H1 (cell line): ENCODE data around the gene RHOV. TPM values are rescaled to one million over a fixed set of nuclear protein-coding genes. Genes with fewer than 3 reads are reported as not detected.

Experiments
- KDM5A ChIP-seq: fragments of 200-600 bp; IDR thresholded peaks from 2 replicates; pipeline ENCODE4 v1.7.1; 2012; ENCODE audit warnings: mild to moderate bottlenecking, low read length, inconsistent platforms, mixed read lengths
- polyA plus RNA-seq, 7 experiments: library from polyadenylated mRNA; depleted of rRNA in 3 of 7; stranded (reverse) in 5 of 7; unstranded in 2 of 7; fragments of >200 nt in 5 of 7; fragments of 200-250 nt in 2 of 7; gene quantifications; 1 replicate in 5 of 7; 2 replicates in 1 of 7; 4 replicates in 1 of 7; pipeline versions ENCODE4 v1.2.1 to v1.2.3, GENCODE V29; 2011 to 2013; ENCODE audit warnings: missing spikeins in 2 of 7, mixed read lengths in 2 of 7
- small RNA-seq: library from polyadenylated mRNA; stranded (forward); fragments of <200 nt; extraction: miRNeasy Mini kit (QIAGEN cat#:217004); gene quantifications from one replicate; pipeline ENCODE3, GENCODE V24; 2013; ENCODE audit not compliant: insufficient read depth
- total RNA-seq: library from RNA; stranded (reverse); fragmentation: NEBNext Ultra II Directional; extraction: Animal tissue kit (Norgen Biotek cat#: 25700); gene quantifications from 2 replicates; pipeline ENCODE4 v1.2.1, GENCODE V29; 2021

RHOV gene
- total and polyA plus RNA-seq, 2 of the 8 experiments (the other 6 are each of a cell fraction or from before 2014, with no cell fraction given): 1.5 to 2.7 TPM

DNA sequence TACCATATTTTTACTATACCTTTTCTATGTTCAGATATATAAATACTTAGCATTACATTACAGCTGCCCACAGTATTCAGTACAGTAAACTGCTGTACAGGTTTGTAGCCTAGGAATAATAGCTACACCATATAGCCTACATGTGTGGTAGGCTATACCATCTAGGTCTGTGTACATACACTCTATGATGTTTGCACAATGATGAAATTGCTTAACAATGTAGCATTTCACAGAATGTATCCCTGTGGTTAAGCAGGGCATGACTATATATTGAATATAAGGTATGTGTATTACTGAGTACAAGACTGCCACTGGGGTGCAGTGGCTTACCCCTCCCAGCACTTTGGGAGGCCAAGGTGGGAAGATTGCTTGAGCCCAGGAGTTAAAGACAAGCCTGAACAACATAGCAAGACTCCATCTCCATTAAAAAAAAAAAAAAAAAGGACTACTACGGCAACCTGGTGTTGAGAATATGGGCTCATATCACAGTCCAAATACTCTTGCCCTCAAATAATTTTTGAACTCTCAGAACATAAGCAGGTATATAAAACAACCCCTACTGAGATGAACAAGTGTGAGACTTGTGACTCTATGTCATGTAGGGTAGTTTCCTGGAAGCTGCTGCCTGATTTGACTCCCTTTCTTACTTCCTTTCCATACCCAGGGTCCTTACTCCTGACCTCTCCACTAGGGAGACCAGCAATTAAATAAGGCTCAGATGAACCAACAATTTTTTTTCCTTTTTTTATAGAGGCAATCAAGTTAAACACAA is 50.3 kb downstream of the RHOV start (continued):
- no peak for TF ChIP-seq KDM5A
- TF ChIP-seq, all 59 proteins: peak for 0

Small RNAs within 50 kb of the gene (small RNA-seq; reads per million reads assigned to genes)
- gene AC025166.1: not detected

Other genes with a start within 250 kb of the RHOV start
- 41.6 and 42.4 TPM in 2 replicates for gene RAD51, start 179.1 kb downstream of the RHOV start, total RNA-seq
- 25.2 and 32.2 TPM in 2 replicates for gene RAD51, start 179.1 kb downstream of the RHOV start, polyA plus RNA-seq (2011; rRNA removed)
- gene RMDN3, start 119.0 kb downstream of the RHOV start, total RNA-seq: 24.1 and 25.0 TPM in 2 replicates
- 10.8 and 13.8 TPM in 2 replicates for gene RMDN3, start 119.0 kb downstream of the RHOV start, polyA plus RNA-seq (2011; rRNA removed)
- 22.7 and 25.9 TPM in 2 replicates for gene GCHFR, start 110.2 kb downstream of the RHOV start, total RNA-seq
- gene GCHFR, start 110.2 kb downstream of the RHOV start, polyA plus RNA-seq (2011; rRNA removed): 81.5 and 102 TPM in 2 replicates
- 0.56 and 0.57 TPM in 2 replicates for gene C15orf62, start 104.3 kb downstream of the RHOV start, total RNA-seq
- 0.06 and 0.19 TPM in 2 replicates for gene C15orf62, start 104.3 kb downstream of the RHOV start, polyA plus RNA-seq (2011; rRNA removed)
- 10.7 and 11.2 TPM in 2 replicates for gene ZFYVE19, start 67.1 kb downstream of the RHOV start, total RNA-seq
- 21.8 and 23.7 TPM in 2 replicates for gene ZFYVE19, start 67.1 kb downstream of the RHOV start, polyA plus RNA-seq (2011; rRNA removed)
- gene DNAJC17, start 66.8 kb downstream of the RHOV start, total RNA-seq: 39.5 and 43.8 TPM in 2 replicates
- gene DNAJC17, start 66.8 kb downstream of the RHOV start, polyA plus RNA-seq (2011; rRNA removed): 45.4 and 47.2 TPM in 2 replicates
- not detected in 2 replicates for gene PPP1R14D, start 45.5 kb downstream of the RHOV start, total RNA-seq
- not detected in 2 replicates for gene PPP1R14D, start 45.5 kb downstream of the RHOV start, polyA plus RNA-seq (2011; rRNA removed)
- 117 TPM in 2 replicates for gene SPINT1, start 30.2 kb downstream of the RHOV start, total RNA-seq
- gene SPINT1, start 30.2 kb downstream of the RHOV start, polyA plus RNA-seq (2011; rRNA removed): 155 and 266 TPM in 2 replicates
- 31.9 and 32.7 TPM in 2 replicates for gene VPS18, start 20.2 kb upstream of the RHOV start, total RNA-seq
- gene VPS18, start 20.2 kb upstream of the RHOV start, polyA plus RNA-seq (2011; rRNA removed): 28.9 and 32.9 TPM in 2 replicates
- 0.48 and 0.60 TPM in 2 replicates for gene DLL4, start 55.1 kb upstream of the RHOV start, total RNA-seq
- gene DLL4, start 55.1 kb upstream of the RHOV start, polyA plus RNA-seq (2011; rRNA removed): 0.22 and 0.23 TPM in 2 replicates
- 28.7 and 34.3 TPM in 2 replicates for gene CHAC1, start 79.2 kb upstream of the RHOV start, total RNA-seq
- gene CHAC1, start 79.2 kb upstream of the RHOV start, polyA plus RNA-seq (2011; rRNA removed): 159 and 215 TPM in 2 replicates
- 22.1 and 24.5 TPM in 2 replicates for gene INO80, start 242.0 kb upstream of the RHOV start, total RNA-seq
- gene INO80, start 242.0 kb upstream of the RHOV start, polyA plus RNA-seq (2011; rRNA removed): 4.3 and 7.2 TPM in 2 replicates